SK-N-SH treated with all-trans-retinoic acid at 6 μM for 48 hours (cell line): ENCODE results near the gene CLSTN2.

Source experiments
- CSDC2 ChIP-seq: fragments of 250-450 bp; sonication (Bioruptor Pico); IDR thresholded peaks from 2 replicates; pipeline ENCODE4 v1.5.0; 2020; ENCODE audit warnings: mild to moderate bottlenecking, moderate library complexity
- PATZ1 ChIP-seq: fragments of 250-450 bp; sonication (Bioruptor Pico); IDR thresholded peaks from 2 replicates; pipeline ENCODE4 v1.8.0; 2020; ENCODE audit warnings: mild to moderate bottlenecking, moderate library complexity, borderline replicate concordance
- ZC3H10 ChIP-seq: fragments of 250-450 bp; sonication (Bioruptor Pico); IDR thresholded peaks from 2 replicates; pipeline ENCODE4 v1.5.1; 2021; ENCODE audit warnings: mild to moderate bottlenecking, moderate library complexity
- ZFP30 ChIP-seq: fragments of 450-650 bp; formaldehyde crosslinking; IDR thresholded peaks from 2 replicates; pipeline ENCODE4 v1.5.0; 2022; ENCODE audit warnings: mild to moderate bottlenecking, moderate library complexity
- ZNF565 ChIP-seq: fragments of 450-650 bp; formaldehyde crosslinking; conservative IDR thresholded peaks from 2 replicates; pipeline ENCODE4 v1.5.0; 2020; ENCODE audit warnings: low read depth, mild to moderate bottlenecking, moderate library complexity
- ZNF8 ChIP-seq: fragments of 450-650 bp; formaldehyde crosslinking; IDR thresholded peaks from 2 replicates; pipeline ENCODE4 v1.5.0; 2020; ENCODE audit warnings: mild to moderate bottlenecking, moderate library complexity

- TF ChIP-seq ZNF565: no peak
- no peak for TF ChIP-seq PATZ1 (CRISPR knock-in tag)
- no peak for TF ChIP-seq ZFP30 (CRISPR knock-in tag)
- TF ChIP-seq ZNF8: no peak
- TF ChIP-seq ZC3H10 (CRISPR knock-in tag): no peak
- no peak for TF ChIP-seq CSDC2 (CRISPR knock-in tag)
Observed at GRCh38 chr3:140420621-140421357, 485.8 kb downstream of the CLSTN2 start.
